ENCODE measurements around the gene ZNF574. TPM values are rescaled to one million over a fixed set of nuclear protein-coding genes. Genes with fewer than 3 reads are reported as not detected.
"Not testable (repeated sequence)": the region's sequence is repeated elsewhere in the genome, so short reads cannot be mapped to it uniquely, and the experiment has no call there.

The ZNF574 gene
- total RNA-seq, 4 donors from 2014 or later = 28.4 to 52.1 (median 30.8) TPM

GRCh38 chr19:42037649-42038048 lies 38.3 kb upstream of the ZNF574 start:
- intact Hi-C loops (cut with DNase I; ENCODE audit: low total_unique reads) = no loop called here
- DNase-seq (ENCODE audit: low spot score in 2 of 2) = no peak
- 80 to 84% methylated on average over 3 to 5 of the region's 5 CpGs for WGBS, 2 donors
- no peak overlapping the region for H3K4me3 ChIP-seq (ENCODE audit: low read depth, poor library complexity, severe bottlenecking)
- TF ChIP-seq CTCF (IDR thresholded peaks at IDR 0.05) = no peak
- TF ChIP-seq POLR2A (IDR thresholded peaks at IDR 0.05) = no peak

GRCh38 chr19:42038666-42039065 lies 37.3 kb upstream of the ZNF574 start:
- DNase-seq (ENCODE audit: low spot score in 2 of 2) = no peak
- intact Hi-C loops (cut with DNase I; ENCODE audit: low total_unique reads) = no loop called here
- TF ChIP-seq POLR2A (IDR thresholded peaks at IDR 0.05) (no peak), CTCF (IDR thresholded peaks at IDR 0.05) (no peak)
- WGBS, 2 donors = 64 to 87% methylated on average over 6 of the region's 6 CpGs
- H3K4me3 ChIP-seq (ENCODE audit: low read depth, poor library complexity, severe bottlenecking) = no peak overlapping the region

GRCh38 chr19:42040031-42040430 lies 35.9 kb upstream of the ZNF574 start:
- intact Hi-C loops (cut with DNase I; ENCODE audit: low total_unique reads) = no loop called here
- TF ChIP-seq POLR2A (IDR thresholded peaks at IDR 0.05) (no peak), CTCF (IDR thresholded peaks at IDR 0.05) (no peak)
- no peak for DNase-seq (ENCODE audit: low spot score in 2 of 2)
- no peak overlapping the region for H3K4me3 ChIP-seq (ENCODE audit: low read depth, poor library complexity, severe bottlenecking)

GRCh38 chr19:42040491-42040890 lies 35.5 kb upstream of the ZNF574 start:
- WGBS, 2 donors = 53 to 57% methylated on average over 9 of the region's 9 CpGs
- intact Hi-C loops (cut with DNase I; ENCODE audit: low total_unique reads) = not testable (repeated sequence)

GRCh38 chr19:42042455-42043170 lies 33.4 kb upstream of the ZNF574 start:
- intact Hi-C loops (cut with DNase I; ENCODE audit: low total_unique reads) = no loop called here
- H3K4me3 ChIP-seq (ENCODE audit: low read depth, poor library complexity, severe bottlenecking) = no peak overlapping the region
- 90 to 94% methylated on average over 30 of the region's 30 CpGs for WGBS, 2 donors
- no peak for TF ChIP-seq CTCF (IDR thresholded peaks at IDR 0.05)
- no peak for TF ChIP-seq POLR2A (IDR thresholded peaks at IDR 0.05)
- no peak for DNase-seq (ENCODE audit: low spot score in 2 of 2)

More at GRCh38 chr19:42040491-42040890, 35.5 kb upstream of the ZNF574 start:
- not testable (repeated sequence) for DNase-seq (ENCODE audit: low spot score in 2 of 2); H3K4me3 ChIP-seq (ENCODE audit: low read depth, poor library complexity, severe bottlenecking)

GRCh38 chr19:42045575-42045974 lies 30.4 kb upstream of the ZNF574 start:
- TF ChIP-seq CTCF (IDR thresholded peaks at IDR 0.05) = no peak
- TF ChIP-seq POLR2A (IDR thresholded peaks at IDR 0.05) = no peak
- H3K4me3 ChIP-seq (ENCODE audit: low read depth, poor library complexity, severe bottlenecking) = no peak overlapping the region
- no peak for DNase-seq (ENCODE audit: low spot score in 2 of 2)
- 91 to 97% methylated on average over 7 of the region's 7 CpGs for WGBS, 2 donors
- intact Hi-C loops (cut with DNase I; ENCODE audit: low total_unique reads) = no loop called here
